T-helper 1 cell treated with Interleukin-12 subunit alpha and Interleukin-12 subunit beta and Interleukin-4 antibody, amounts not matched to agents 30 ng/mL and 1 ng/mL, for 36 hours (primary cell): ENCODE results near the gene CMTM6. TPM values are rescaled to one million over a fixed set of nuclear protein-coding genes. Genes with fewer than 3 reads are reported as not detected.

Experiments used
- intact Hi-C: fragments of 100-400 bp; cut with micrococcal nuclease; formaldehyde crosslinking; loops from one replicate; pipeline ENCODE4 v1.15.1; 2024
- total RNA-seq: library from RNA; stranded (reverse); gene quantifications from 2 replicates; pipeline ENCODE4 v1.2.3, GENCODE V29; 2022

CMTM6 gene
- total RNA-seq, 1 donor from 2014 or later: 75.0 TPM

DNA sequence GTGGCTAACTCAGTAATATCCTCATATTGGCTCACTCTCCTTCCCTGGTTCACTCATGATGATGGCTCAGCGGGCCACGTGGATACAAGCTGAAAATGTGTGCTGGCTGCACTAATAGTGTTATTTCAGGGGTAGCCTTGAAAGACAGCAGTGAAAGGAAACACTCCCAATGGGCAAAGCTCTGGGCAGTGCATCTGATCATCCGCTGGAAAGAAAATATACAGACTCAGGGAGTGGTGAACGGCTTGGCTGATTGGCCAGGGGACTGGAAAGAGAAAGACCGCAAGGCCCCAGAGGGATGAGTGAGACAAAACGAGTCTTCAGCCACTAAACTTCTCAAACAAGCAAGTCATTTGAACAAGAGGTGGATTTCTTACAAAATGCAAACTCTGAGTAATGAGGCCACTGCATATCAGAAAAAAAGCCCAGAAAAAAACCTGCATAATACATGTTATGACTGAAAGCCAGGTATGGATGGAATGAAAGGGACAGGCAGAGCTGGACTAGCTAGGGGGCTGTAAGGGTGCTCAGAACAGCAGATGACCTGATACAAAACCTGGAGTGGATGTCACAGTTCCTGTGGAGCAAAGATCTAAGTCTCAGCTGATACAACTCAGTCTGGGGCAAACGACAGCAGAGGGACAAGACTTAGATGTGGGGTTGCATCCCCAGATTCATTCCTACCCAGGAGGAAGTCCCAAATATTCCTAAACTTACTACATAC is 33.3 kb downstream of the CMTM6 start:
- intact Hi-C loops: loop anchor here (1.0 to 10.0 kb wide), 4 partner anchors 33 to 355 kb away; partner anchors contain the start of gene CMTM6

DNA sequence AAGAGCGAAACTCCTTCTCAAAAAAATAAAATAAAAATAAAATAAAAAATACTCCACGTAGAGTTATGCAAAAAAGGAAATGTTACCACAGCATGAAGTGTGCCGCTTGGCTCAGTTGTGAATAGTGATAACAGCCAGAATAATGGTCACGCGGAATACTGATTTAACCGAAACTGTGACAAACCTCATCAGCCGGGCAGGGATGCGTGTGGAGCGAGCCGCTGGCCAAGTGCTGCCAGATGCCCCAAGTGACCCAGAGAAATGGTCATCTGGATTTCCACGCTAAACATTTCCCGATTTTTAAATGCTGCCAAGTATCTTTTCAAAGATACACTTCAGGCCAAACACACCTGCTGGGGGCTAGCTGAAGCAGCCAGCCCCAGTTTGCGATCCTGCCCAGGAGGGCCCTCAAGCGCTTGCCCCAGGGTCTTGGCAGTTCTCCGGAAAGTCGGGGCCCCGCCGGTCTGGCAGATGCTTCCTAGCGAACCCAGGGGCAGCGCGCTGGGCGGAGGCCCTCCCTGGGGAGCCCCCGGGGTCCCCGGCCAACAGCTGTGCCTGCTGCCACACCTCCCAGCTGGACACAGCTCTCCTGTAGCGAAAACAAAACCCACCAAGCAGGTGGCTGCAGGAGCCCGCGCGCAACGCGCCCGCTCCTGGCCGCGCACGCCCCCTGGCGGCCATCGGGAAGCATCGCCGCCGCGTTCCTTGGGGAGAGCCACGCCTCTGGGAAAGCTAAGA is 35.1 kb downstream of the CMTM6 start:
- intact Hi-C loops: loop anchor here (1.0 to 10.0 kb wide), 6 partner anchors 7 to 353 kb away; partner anchors contain the start of gene CMTM6

GRCh38 chr3:32466808-32467207 is 35.8 kb downstream of the CMTM6 start:
- intact Hi-C loops: loop anchor here (1.0 to 10.0 kb wide), 2 partner anchors 92 to 352 kb away; no protein-coding TSS in a partner anchor

GRCh38 chr3:32464726-32465125 is 37.9 kb downstream of the CMTM6 start:
- intact Hi-C loops: loop anchor here (10.0 kb wide), 1 partner anchor 350 kb away; no protein-coding TSS in a partner anchor

GRCh38 chr3:32463415-32463814 is 39.2 kb downstream of the CMTM6 start:
- intact Hi-C loops: loop anchor here (10.0 kb wide), 1 partner anchor 349 kb away; no protein-coding TSS in a partner anchor

- intact Hi-C loops: loop anchor here (10.0 kb wide), 1 partner anchor 348 kb away; no protein-coding TSS in a partner anchor
Observed at GRCh38 chr3:32462191-32462986, 40.3 kb downstream of the CMTM6 start.

GRCh38 chr3:32460817-32461496 is 41.7 kb downstream of the CMTM6 start:
- intact Hi-C loops: loop anchor here (1.0 to 10.0 kb wide), 10 partner anchors 7 to 346 kb away; partner anchors contain the start of genes CMTM6, CMTM8 and CNOT10

GRCh38 chr3:32460031-32460749 is 42.5 kb downstream of the CMTM6 start:
- intact Hi-C loops: loop anchor here (1.0 to 10.0 kb wide), 10 partner anchors 8 to 345 kb away; partner anchors contain the start of genes CMTM6, CMTM8 and CNOT10

DNA sequence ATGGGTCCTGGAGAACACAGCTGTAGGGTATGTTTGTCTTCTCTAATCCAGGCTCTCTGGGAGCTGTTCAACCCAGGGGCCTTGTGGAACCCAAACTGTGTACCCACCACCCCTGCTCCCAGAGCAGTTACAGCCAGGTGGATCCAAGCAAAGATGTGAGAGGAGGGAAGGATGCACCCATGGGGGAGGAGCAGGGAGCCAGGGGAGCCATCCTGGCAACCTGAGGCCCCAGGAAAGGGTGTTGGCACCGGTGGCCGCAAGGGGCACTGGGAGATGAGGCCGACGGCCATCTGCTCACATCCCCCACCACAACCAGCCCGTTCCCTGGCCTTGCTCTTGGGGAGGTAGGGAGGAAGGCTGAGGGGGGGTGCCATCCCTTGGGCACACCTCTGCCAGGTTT is 43.2 kb downstream of the CMTM6 start:
- intact Hi-C loops: no loop called here

GRCh38 chr3:32457971-32458471 is 44.6 kb downstream of the CMTM6 start:
- intact Hi-C loops: no loop called here

GRCh38 chr3:32456429-32457130 is 46.1 kb downstream of the CMTM6 start:
- intact Hi-C loops: no loop called here

GRCh38 chr3:32455609-32456428 is 46.8 kb downstream of the CMTM6 start:
- intact Hi-C loops: no loop called here

DNA sequence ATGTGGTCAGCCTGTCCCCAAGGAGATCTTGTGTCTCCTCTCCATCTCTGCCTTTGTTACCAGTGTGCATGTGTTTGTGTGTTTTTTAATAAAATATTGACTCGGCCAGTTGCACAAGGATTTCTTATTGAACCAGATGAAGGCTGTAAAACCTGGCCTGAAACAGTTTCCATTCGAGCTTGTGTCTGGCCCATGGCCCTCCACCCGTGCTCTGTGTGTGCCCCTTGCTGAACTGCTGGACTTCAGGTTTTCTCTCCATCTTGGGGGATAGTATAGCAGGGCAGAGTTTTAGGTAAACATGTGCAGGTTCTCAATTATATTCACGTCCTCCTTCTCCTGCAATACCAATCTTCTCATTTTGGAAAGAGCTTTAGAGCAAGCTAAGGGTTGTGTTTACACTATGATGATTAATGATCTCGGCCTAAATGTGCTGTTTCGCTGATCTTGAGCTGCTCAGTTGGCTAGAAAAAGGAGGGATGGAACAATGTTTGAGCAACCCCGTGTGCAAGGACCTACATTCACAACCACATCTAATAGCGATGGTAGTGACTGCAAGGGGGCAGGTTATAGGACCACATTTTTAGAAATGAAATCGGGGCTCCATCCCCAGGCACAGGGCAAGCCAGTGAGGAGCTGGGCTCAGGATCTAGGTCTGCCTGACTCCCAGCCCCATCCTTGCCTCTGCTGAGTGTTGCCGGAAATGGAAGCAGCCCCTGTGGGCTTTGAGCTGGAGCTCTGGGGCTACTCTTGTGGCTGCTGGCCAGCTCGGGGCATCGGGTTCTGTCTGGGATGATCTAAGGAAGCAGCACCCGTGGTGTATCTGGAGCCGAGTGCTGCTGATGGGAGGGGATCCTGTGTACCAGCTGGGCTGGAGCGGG is 47.7 kb downstream of the CMTM6 start:
- intact Hi-C loops: no loop called here

GRCh38 chr3:32454111-32454510 is 48.5 kb downstream of the CMTM6 start:
- intact Hi-C loops: no loop called here

DNA sequence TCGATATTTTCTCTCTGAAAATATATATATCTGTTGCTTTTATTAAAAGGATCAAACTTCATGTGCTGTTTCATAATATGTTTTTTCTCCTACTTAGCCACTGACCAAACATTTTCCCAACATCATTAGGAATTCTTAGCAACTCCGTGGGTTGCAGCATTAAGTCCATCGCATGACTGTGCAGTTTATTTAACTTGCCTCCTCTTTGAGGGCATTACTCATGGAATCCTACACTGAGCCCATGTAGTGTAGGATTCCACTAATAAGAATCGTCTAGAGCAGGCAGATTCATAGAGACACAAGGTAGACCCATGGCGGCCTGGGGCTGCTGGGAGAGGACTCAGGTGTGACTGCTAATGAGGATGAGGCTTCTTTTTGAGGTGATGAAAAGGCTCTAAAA is 49.3 kb downstream of the CMTM6 start:
- intact Hi-C loops: no loop called here

DNA sequence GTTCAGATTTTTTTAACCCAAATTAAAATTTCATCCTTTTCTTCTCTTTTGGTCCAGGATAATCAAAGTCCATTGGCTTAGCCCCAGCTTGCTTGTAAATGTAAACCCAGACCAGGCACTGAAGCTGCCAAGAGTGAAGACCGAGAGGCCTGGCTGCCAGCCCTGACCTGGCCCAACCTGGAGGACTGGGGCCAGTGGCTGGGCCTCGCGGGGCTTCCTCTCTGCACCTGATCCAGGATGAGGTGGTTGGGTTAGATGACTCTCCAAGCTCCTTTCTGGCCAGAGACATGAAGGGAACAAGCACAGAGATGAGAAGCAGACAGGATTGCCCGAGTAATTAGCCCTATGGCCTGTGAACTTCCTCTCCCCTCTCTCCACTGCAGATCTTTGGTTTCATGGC is 50.6 kb downstream of the CMTM6 start:
- intact Hi-C loops: no loop called here

DNA sequence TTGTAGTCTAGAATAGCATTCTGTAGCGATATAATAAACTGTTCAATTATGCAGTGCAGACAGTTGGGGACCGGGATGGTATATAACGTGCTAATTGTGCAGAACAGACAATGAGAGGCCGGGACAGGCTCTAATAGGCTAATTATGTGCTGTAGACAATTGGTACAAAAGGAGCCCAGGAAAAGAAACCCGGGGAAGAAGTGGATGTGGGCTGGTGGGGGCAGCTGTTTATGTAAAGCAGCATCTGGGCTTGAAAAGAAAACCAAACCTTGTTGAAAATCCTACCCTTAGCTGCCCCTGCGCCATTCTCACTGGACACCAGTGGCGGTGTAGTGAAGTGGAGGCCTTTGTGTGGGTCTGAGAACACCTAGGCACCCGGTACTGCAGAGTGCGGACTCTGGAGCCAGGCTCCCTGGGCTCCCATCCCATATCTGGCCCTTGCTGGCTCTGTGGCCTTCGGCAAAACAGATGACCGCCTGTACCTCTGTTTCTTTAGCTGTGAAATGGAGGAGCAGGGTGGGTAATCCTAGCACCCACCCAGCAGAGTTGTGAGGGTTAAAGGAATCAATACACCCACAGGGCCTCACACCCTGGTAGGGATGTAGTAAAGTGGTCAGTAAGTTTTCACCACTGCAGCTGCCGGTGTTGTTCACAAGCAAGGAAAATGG is 51.5 kb downstream of the CMTM6 start:
- intact Hi-C loops: no loop called here
